H1 (cell line): ENCODE results near the gene ZNF462.

ENCODE experiments used
- E2F6 ChIP-seq: IDR thresholded peaks from 2 replicates; pipeline ENCODE4 v1.6.1; 2012; ENCODE audit warnings: inconsistent platforms
- EZH2 ChIP-seq: fragments of 200-600 bp; sonication (generic); IDR thresholded peaks from 2 replicates; pipeline ENCODE4 v1.7.1; 2012; ENCODE audit warnings: low read depth, mild to moderate bottlenecking, moderate library complexity, low read length, inconsistent platforms; ENCODE audit not compliant: severe bottlenecking
- GABPA ChIP-seq: IDR thresholded peaks from 2 replicates; pipeline ENCODE4 v1.6.1; 2011; ENCODE audit warnings: mild to moderate bottlenecking, low read length, moderate library complexity, borderline replicate concordance; ENCODE audit not compliant: insufficient read depth
- HDAC6 ChIP-seq: IDR thresholded peaks from one replicate; pipeline ENCODE4 v1.7.1; 2012; ENCODE audit warnings: low read depth, mild to moderate bottlenecking, inconsistent platforms, low read length, moderate library complexity
- JUN ChIP-seq: IDR thresholded peaks from 2 replicates; pipeline ENCODE4 v1.6.1; 2011; ENCODE audit warnings: low read depth, mild to moderate bottlenecking, improper control_type of control experiment, low read length
- JUND ChIP-seq: IDR thresholded peaks from 2 replicates; pipeline ENCODE4 v1.6.1; 2011; ENCODE audit warnings: mild to moderate bottlenecking, improper control_type of control experiment, low read length
- POLR2A ChIP-seq, 2 experiments: IDR thresholded peaks; 1 replicate in 1 of 2; 2 replicates in 1 of 2; pipeline ENCODE4 v1.6.1; 2011; ENCODE audit warnings: low read depth in 2 of 2, low read length in 2 of 2, mild to moderate bottlenecking in 2 of 2; ENCODE audit errors: control extremely low read depth in 1 of 2
- SAP30 ChIP-seq: fragments of 300-600 bp; sonication (generic); IDR thresholded peaks from 2 replicates; pipeline ENCODE4 v1.7.1; 2012; ENCODE audit warnings: low read length, moderate library complexity, mild to moderate bottlenecking, inconsistent platforms; ENCODE audit not compliant: insufficient read depth, insufficient replicate concordance
- TEAD4 ChIP-seq: IDR thresholded peaks from 2 replicates; pipeline ENCODE4 v1.6.1; 2012; ENCODE audit warnings: low read depth, low read length, inconsistent platforms, mixed read lengths
- USF2 ChIP-seq: IDR thresholded peaks from 2 replicates; pipeline ENCODE4 v1.6.1; 2011; ENCODE audit warnings: low read length, improper control_type of control experiment
- YY1 ChIP-seq: IDR thresholded peaks from 2 replicates; pipeline ENCODE4 v1.6.1; 2011; ENCODE audit warnings: low read depth, mild to moderate bottlenecking, low read length
- TF ChIP-seq, protein P1 (sequence below), 3 experiments: IDR thresholded peaks; 1 replicate in 2 of 3; 2 replicates in 1 of 3; pipeline versions ENCODE4 v1.5.1 to v1.6.1; 2011; ENCODE audit warnings: low read length in 3 of 3, mild to moderate bottlenecking in 3 of 3, inconsistent platforms in 2 of 3, low read depth in 1 of 3, moderate library complexity in 1 of 3; ENCODE audit not compliant: insufficient read depth in 1 of 3; ENCODE audit errors: control extremely low read depth in 1 of 3

DNA sequence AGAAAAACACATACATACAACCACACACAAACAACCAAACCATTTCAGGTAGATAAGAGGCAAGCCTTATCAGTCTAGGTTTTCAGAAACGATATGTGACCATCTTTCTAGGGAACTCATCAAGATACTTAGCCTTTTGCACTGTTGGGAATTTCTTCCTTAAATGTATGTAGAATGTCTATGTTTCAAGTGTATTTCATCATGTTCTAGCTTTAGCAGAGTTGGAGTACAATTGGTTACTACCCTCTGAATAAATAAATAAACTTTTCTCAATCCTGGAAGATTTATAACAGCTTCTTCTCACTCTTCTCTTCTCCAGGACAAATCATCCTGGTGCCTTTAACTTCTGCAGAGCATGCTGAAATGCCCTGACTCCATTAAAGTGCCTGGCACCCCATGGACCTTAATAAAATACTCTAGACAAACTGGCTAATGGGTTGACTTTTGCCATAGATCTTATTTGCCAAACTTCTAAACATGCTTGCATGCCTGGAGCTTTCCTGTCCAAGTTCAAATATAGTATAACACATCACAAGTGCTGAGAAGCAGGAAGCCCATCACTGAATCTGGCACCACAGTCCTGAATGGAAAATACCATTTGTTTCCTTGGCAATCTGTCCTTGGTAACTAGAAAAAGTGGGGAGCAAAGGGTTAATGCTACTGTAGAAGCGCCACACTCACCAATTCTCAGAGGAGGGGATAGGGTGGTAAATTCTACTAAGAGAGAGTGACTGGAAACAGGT is 33.1 kb upstream of the ZNF462 start:
- TF ChIP-seq JUN, result no peak
- TF ChIP-seq TEAD4, result no peak
- TF ChIP-seq E2F6, result no peak
- TF ChIP-seq JUND, result no peak
- no peak for TF ChIP-seq USF2
- no peak for TF ChIP-seq POLR2A (IDR thresholded peaks at IDR 0.05; ENCODE audit: control extremely low read depth in 1 of 2, low read depth in 2 of 2, low read length in 2 of 2)
- TF ChIP-seq, protein P1, sequence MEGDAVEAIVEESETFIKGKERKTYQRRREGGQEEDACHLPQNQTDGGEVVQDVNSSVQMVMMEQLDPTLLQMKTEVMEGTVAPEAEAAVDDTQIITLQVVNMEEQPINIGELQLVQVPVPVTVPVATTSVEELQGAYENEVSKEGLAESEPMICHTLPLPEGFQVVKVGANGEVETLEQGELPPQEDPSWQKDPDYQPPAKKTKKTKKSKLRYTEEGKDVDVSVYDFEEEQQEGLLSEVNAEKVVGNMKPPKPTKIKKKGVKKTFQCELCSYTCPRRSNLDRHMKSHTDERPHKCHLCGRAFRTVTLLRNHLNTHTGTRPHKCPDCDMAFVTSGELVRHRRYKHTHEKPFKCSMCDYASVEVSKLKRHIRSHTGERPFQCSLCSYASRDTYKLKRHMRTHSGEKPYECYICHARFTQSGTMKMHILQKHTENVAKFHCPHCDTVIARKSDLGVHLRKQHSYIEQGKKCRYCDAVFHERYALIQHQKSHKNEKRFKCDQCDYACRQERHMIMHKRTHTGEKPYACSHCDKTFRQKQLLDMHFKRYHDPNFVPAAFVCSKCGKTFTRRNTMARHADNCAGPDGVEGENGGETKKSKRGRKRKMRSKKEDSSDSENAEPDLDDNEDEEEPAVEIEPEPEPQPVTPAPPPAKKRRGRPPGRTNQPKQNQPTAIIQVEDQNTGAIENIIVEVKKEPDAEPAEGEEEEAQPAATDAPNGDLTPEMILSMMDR (IDR thresholded peaks at IDR 0.05; ENCODE audit: control extremely low read depth in 1 of 3, insufficient read depth in 1 of 3, low read depth in 1 of 3, low read length in 3 of 3), result no peak
- no peak for TF ChIP-seq EZH2
- TF ChIP-seq SAP30, result no peak
- no peak for TF ChIP-seq HDAC6
- TF ChIP-seq YY1, result no peak
- no peak for TF ChIP-seq GABPA
